Suppressor macrophage treated with lipopolysaccharide for 1 hour (primary cell): Measurements from ENCODE around the gene MEIS2.

Experiments
- DNase-seq, 3 donors: peaks; one replicate each; pipeline ENCODE4 v3.0.0-alpha.2; 2020 to 2022

The MEIS2 gene

DNA sequence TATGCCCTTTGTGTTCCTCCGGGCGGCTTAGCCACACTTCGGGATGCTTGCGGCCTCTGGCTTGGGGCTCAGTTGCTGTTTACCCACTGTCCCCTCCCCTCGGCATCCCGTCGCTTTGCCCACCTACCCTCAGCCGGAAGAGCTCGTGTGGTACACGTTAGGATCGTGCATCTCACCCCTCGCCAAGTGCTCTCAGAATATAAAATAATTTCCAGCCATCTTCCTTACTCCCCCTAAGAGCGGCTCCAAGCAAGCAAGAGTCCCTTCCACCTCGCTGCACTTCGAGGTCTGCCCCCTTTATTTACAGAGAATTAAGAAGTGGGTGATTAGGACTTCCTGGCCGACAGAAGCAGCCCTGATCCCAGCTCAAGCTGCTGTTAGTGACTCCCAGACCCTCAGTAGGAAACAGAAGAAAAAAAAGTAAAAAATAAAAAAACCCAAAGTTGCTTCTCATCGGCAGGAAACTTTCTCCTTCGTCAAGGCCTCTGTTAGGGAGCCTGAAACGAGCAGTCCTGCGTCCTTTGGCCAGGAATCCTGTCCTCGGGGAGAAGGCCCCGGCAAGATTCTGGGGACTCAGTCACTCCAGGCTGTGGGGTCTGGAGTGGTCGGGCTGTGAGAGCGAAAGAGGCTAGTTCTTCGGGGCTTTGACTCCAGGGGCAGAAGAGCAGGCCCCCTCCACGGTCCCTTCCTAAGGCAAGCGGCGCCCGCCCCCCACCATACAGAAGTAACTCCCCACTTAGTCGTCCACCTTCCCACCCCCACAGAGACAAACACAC, 3.0 kb downstream of the MEIS2 start:
- DNase-seq, result no peak

DNA sequence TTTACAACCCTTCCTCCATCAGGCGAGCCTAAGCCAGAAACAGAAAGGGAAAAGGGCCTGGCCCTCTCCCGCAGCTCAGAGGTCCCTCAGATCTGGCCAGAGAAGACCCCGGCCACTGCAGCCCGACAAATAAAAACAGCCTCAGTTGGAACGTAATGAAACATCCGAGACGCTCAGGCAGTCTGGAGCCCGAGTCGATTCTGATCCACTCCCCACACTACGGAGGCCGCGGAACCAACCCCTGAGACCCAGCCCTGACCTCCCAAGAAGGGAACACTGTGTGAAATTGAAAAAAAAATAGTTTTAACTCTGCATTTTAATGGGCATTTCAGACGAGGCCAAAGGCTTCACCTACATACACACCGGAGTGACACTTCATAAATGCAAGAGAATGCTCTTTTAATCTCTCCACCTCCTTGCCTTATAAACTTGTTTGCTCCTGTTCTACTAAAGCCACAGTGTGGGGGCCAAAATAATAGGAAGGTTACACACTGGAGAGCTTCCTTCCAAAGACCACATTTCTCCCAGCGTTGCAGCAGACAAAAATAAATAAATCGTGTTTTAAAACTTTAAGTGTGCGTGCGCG, 3.7 kb downstream of the MEIS2 start:
- no peak for DNase-seq

DNA sequence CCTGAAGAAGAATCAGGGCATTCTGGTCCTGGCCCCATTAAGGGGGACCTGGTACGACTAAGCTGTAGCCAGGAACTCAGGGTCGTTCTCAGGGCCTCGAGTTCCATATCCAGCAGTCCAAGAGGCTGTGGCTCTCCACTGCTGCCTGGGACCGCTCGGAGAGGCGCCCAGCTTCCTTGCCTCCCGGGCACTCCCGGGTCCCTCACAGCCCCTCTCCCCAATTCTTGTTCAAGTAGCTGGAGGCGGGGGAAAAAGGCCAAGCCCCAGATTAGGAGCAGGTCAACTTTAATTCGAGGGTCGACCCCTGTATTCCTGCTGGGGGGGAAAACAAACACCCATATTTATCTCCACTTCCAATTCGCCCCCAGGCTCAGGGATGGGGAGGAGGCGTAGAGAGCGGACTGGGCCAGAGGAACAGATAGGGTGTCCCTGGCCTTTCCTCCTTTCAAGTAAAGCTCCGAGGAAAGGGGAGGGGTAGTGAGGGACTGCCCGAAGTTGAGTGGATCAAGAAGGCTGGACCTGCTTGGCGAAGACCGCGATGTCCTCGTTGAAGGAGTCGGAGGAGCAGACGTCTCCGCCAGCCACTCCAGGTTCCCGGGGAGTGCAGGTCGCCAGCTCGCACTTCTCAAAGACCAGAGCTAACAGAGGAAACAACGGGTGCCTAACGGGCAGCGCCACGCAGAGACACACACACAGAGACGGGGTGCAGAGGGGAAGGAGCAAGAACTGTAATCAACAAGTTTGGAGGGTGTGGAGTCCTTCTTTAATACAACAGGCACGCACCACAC, 4.4 kb downstream of the MEIS2 start:
- DNase-seq, result no peak

- DNase-seq, result no peak
Observed at GRCh38 chr15:37094915-37095711, 5.2 kb downstream of the MEIS2 start.

DNA sequence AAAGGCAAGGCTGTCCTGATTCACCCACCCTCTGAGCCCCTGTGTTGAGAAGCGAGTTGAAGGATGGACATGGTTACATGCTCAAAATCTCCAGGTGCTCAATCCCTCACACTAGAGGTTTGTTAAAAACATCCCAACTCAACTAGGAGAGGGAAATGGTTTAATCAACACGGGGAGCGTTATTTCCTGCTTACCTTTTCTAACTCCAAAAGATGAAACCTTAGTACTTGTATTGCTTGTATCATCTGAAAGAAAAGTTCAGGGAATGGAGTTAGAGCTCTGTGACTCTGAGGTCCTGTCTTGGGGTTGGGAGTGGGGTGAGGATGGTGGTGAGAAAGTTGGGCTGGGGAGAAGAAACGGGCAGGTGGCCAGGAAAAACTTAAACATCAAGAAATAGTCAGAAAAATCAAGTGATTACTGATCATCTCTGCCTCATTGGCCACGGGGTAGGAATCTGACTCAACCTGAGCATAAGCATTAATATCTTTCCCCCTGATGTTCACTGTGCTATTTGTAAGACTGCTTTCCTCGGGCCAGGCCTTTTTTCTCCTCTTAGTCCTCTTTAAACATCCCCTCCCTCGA, 5.9 kb downstream of the MEIS2 start:
- no peak for DNase-seq

- DNase-seq, result no peak
Observed at GRCh38 chr15:37093480-37094332, 6.6 kb downstream of the MEIS2 start.

DNA sequence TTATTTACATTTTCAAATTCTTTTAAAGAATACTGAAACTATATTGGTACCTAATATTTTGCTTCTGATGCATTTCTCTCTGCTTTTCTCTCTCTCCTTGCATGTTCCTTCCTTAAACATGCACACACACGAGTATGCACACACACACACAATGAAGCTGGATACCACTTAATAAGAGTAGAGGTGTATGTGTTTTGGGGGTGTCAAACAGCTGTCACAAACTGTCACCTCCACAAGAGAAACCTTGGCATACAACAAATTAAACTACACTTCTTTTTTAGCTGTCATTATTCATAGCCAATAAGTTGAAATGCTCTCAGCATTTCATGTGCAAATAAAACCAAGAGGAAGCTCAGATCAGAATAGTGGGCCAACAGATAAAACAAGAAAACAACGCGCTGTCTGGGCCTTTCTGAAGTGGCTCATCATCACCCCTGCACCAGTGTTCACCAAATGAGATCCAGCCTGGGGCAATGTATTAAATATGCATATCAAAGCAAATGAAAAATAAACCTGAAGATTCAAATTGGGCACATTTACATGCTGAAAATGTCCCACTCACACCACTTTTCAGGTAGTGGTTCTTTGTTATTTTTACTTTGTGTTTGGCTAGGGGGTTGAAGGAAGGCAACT, 9.7 kb downstream of the MEIS2 start:
- DNase-seq, result no peak

GRCh38 chr15:37088436-37088835, 11.9 kb downstream of the MEIS2 start:
- DNase-seq, result no peak

- no peak for DNase-seq
Observed at GRCh38 chr15:37087131-37087588, 13.2 kb downstream of the MEIS2 start.

DNA sequence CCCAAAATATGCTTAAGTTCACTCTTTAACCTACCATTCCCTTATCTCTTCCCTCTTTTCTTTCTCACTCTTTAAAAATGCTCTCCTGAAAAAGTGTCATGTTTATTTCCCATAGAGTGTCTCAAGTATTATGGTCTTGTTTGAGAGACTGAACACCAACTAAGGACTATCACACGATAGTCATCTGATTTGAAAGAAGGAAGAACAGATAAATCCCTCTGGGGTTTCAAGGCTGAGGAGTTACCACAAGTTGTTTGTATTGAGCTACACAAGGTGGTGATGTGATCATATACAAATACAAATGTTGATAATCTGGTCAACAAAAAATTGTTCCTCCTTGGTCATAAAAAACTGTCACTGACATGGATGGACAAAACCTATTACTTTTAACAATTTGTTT, 13.8 kb downstream of the MEIS2 start:
- no peak for DNase-seq

DNA sequence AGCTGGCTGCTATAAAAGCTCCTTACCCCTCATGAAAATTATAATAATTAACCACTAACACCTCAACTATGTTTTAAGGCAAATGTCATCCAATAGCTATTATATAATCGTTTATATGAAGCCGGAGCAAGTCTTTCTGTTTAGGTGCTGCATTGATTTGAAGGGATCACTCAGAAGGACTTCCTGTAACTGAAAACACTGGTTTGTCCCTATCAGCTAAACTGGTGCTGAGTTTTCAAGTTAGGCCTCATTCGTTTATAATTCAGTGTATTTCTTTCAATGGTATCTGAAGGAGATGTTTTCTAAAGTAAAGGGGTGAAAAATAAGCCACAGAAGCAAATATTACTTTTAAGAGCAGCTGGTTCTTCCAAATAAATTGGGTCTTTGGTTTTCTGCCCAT, 14.2 kb downstream of the MEIS2 start:
- DNase-seq, result no peak

- DNase-seq, result no peak
Observed at GRCh38 chr15:37084602-37085001, 15.7 kb downstream of the MEIS2 start.

DNA sequence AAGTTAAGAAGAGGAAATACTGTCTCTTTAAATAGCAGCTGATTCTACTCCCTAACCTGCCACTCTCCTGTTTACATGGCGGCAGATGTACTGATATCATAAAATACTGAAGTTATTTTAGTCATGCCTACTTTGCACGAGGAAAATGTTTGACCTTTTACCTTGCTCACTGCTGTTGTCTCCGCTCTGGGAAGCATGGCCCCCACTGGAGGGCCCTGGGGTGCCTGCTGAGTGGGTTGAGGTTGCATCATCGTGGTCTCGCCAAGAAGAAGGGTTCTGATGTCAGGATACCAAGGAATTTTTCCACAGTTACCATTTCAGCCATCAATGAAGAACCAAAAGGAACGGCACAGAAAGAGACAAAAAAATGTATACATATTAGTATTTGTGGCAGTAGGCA, 16.7 kb downstream of the MEIS2 start:
- no peak for DNase-seq

DNA sequence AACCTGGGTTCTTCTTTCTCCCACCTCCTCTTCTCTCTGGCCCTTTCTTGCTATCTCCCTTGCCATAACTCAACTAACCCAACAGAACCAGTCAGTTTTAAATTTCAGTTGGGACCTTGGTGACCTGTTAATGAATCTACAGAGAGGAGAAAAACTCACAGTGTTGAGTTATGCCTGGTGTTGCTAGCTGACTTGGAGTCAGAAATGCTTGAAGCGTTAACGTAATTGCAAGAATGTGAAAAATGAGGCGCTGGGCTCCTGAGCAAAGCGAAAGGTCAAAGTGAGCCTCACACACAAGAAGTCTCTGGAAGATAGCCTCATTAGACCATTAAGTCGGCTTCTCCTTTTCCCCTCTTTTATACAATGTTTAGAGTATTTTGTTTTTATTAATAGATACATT, 18.4 kb downstream of the MEIS2 start:
- no peak for DNase-seq

GRCh38 chr15:37080261-37080921, 20.0 kb downstream of the MEIS2 start:
- no peak for DNase-seq

GRCh38 chr15:37079726-37080125, 20.6 kb downstream of the MEIS2 start:
- DNase-seq, result no peak

DNA sequence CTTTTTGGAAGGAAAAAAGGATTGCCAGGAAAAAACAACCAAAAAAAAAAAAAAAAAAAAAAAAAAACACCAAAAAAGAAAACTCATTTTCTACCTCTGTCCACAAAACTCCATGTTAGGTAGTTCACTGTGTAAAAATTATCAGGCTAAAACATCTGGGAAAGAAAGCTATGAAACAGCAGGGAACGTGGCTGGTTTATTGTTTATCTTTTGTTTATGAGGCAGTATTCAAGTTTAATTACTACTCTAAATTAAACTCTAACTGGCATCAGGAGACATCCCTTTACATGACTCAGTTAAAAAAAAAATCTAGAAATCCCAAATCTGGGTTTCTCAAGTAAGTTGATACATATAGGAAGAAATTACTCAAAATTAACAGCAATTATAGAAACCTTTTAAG, 21.8 kb downstream of the MEIS2 start:
- no peak for DNase-seq

DNA sequence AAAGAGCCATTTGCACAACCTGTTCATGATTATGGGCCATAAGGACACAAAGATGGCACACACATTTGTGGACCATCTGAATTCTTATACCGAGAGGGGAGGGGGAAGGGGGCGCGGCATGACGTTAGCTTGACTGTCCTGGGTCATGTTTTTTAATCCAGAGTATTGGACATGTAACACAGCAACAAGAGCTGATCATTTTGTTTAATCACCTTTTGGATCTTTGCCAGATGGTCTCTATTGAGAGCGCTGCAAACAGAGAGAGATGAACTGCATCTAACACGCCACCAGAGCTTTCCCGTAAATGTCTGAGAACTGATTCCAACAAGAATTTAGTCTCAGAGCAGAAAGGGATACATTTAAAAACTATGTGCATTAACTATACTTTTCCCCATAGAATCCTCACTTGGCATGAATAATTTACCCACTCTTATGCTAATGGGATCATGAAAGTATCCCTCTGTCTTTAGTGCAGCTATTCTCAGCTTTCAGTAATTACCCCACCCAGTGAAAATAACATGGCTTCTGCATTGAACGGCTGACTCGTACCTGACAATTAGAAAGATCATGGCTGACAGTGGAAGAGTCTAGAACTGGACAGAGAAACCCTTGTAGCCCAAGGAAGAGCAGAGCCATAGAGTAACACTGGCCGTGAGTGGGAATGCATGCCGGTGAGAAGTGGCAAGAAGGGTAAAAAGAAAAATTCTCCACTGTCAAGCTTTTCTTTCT, 22.6 kb downstream of the MEIS2 start:
- no peak for DNase-seq

GRCh38 chr15:37076543-37076942, 23.8 kb downstream of the MEIS2 start:
- DNase-seq, result no peak

DNA sequence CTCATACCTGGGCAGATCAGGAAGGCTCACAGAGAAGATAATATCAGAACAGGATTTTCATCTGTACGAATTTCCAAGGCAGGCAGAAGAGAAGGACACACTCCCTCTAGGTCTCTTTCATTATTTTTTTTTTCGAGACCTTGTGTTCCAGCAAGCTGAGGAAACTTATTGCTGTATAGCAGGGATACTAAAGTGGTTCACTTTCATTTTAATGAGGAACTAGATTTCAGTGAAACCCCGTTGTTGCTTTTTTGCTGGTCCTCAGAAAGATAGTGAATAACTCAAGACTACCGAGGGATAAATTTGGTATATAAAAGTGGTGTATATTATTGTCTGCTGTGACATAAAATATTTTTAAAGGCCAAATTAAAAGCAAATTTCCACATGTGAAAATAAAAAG, 24.6 kb downstream of the MEIS2 start:
- DNase-seq, result no peak
